H1 (cell line): Measurements from ENCODE around the gene SLIT3. TPM values are rescaled to one million over a fixed set of nuclear protein-coding genes. Genes with fewer than 3 reads are reported as not detected.

Experiments
- ATF3 ChIP-seq: IDR thresholded peaks from 2 replicates; pipeline ENCODE4 v1.6.1; 2011; ENCODE audit warnings: low read depth, mild to moderate bottlenecking, low read length; ENCODE audit not compliant: insufficient read depth
- CHD2 ChIP-seq: IDR thresholded peaks from 2 replicates; pipeline ENCODE4 v1.6.1; 2012; ENCODE audit warnings: low read length, improper control_type of control experiment
- CREB1 ChIP-seq: IDR thresholded peaks from 2 replicates; pipeline ENCODE4 v1.6.1; 2012; ENCODE audit warnings: inconsistent platforms
- RXRA ChIP-seq: IDR thresholded peaks from 2 replicates; pipeline ENCODE4 v1.6.1; 2011; ENCODE audit warnings: low read depth, mild to moderate bottlenecking, low read length, moderate library complexity; ENCODE audit not compliant: insufficient read depth
- polyA plus RNA-seq, 7 experiments: library from polyadenylated mRNA; depleted of rRNA in 3 of 7; stranded (reverse) in 5 of 7; unstranded in 2 of 7; fragments of >200 nt in 5 of 7; fragments of 200-250 nt in 2 of 7; gene quantifications; 1 replicate in 5 of 7; 2 replicates in 1 of 7; 4 replicates in 1 of 7; pipeline versions ENCODE4 v1.2.1 to v1.2.3, GENCODE V29; 2011 to 2013; ENCODE audit warnings: missing spikeins in 2 of 7, mixed read lengths in 2 of 7
- total RNA-seq: library from RNA; stranded (reverse); fragmentation: NEBNext Ultra II Directional; extraction: Animal tissue kit (Norgen Biotek cat#: 25700); gene quantifications from 2 replicates; pipeline ENCODE4 v1.2.1, GENCODE V29; 2021

Gene SLIT3
- total and polyA plus RNA-seq, 2 of the 8 experiments (the other 6 are each of a cell fraction or from before 2014, with no cell fraction given) = 1.1 to 1.2 TPM

GRCh38 chr5:169303119-169303515 is 2.2 kb upstream of the SLIT3 start (continued):
- TF ChIP-seq ATF3 = no peak
- TF ChIP-seq CREB1 = no peak
- no peak for TF ChIP-seq CHD2
- TF ChIP-seq RXRA = no peak
